ENCODE data around the gene SAPCD1.

DNA sequence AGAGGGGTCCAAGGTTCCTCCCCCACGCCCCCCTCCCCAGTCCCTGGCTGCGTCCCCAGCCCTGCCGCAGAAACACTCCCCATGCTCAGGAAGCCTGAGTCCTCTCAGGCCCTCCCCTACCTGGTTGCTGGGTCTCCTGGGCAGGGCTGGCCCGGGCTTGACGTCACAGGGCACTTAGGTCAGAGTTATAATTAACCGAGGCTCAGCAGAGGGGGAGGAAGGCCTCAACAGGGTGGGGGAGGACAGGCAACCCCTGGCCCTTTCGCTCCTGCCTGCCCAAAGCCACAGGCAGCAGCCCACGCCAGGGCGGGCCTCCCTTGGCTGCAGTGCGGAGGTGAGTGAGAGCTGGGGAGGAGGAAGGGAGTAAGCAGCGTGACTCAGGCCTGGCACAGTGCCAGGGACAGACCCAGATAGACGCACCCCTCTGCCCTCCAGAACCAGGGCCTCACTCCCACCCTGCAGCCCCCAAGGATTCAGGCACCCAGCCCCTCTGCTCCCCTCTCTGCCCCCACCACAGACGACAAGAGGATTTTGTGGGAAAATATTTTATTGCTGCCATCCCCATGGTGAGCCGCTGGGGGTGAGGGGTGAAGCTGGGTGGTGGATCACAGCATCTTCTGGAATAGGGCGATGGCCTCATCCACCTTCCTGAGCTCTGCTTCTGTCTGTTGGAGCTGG lies 14.7 kb downstream of the SAPCD1 start, which contains the start of gene VWA7:
- no peak for TF ChIP-seq EZH2 (IDR thresholded peaks at IDR 0.05; ENCODE audit: insufficient read depth, poor library complexity, severe bottlenecking)
- no peak for TF ChIP-seq EZH2phosphoT487 (IDR thresholded peaks at IDR 0.05; ENCODE audit: insufficient read depth, low read depth)
